Lower leg skin (tissue), 4 donors: ENCODE data around the gene PACRG. TPM values are rescaled to one million over a fixed set of nuclear protein-coding genes. Genes with fewer than 3 reads are reported as not detected.

ENCODE experiments used
- DNase-seq, 2 donors: peaks; one replicate each; pipeline ENCODE4 v3.0.0-alpha.2; 2019; ENCODE audit warnings: low spot score in 2 of 2
- H3K4me3 ChIP-seq: fragments of 200-600 bp; sonication (generic); 2 replicates; pipeline ENCODE4 v1.5.1; 2017; ENCODE audit warnings: mild to moderate bottlenecking, low read depth; ENCODE audit not compliant: poor library complexity, severe bottlenecking
- POLR2A ChIP-seq, 2 donors: fragments of 450-650 bp; IDR thresholded peaks; one replicate each; pipeline ENCODE4 v1.6.1; 2016 to 2017; ENCODE audit warnings: antibody characterized with exemption in 2 of 2, mild to moderate bottlenecking in 1 of 2, moderate library complexity in 1 of 2
- WGBS, 2 donors: methylation state at CpG; one replicate each; pipeline ENCODE4 v1.1.5; 2018; 5-methylcytosine and 5-hydroxymethylcytosine counted together
- intact Hi-C: fragments of 100-400 bp; cut with DNase I; formaldehyde crosslinking; loops from one replicate; pipeline ENCODE4 v1.15.0; 2023; ENCODE audit warnings: low total_unique reads
- total RNA-seq, 4 donors: library from RNA; depleted of rRNA; stranded (reverse); fragments of >200 nt; gene quantifications; one replicate each; pipeline ENCODE4 v1.1.0, GENCODE V29; 2016
- TF ChIP-seq, protein P1 (sequence below), 3 donors: fragments of 450-650 bp; IDR thresholded peaks; one replicate each; pipeline ENCODE4 v1.5.1; 2016; ENCODE audit warnings: antibody characterized with exemption in 3 of 3, mild to moderate bottlenecking in 3 of 3, moderate library complexity in 2 of 3

The PACRG gene
- total RNA-seq, 4 donors from 2014 or later: 0.38 to 3.9 (median 3.4) TPM; not detected in 1

- 29 to 30% methylated on average over 1 of the region's 1 CpG for WGBS, 2 donors
- no peak for DNase-seq
- intact Hi-C loops: no loop called here
- no peak overlapping the region for H3K4me3 ChIP-seq
- no peak for TF ChIP-seq POLR2A (IDR thresholded peaks at IDR 0.05)
- TF ChIP-seq, protein P1, sequence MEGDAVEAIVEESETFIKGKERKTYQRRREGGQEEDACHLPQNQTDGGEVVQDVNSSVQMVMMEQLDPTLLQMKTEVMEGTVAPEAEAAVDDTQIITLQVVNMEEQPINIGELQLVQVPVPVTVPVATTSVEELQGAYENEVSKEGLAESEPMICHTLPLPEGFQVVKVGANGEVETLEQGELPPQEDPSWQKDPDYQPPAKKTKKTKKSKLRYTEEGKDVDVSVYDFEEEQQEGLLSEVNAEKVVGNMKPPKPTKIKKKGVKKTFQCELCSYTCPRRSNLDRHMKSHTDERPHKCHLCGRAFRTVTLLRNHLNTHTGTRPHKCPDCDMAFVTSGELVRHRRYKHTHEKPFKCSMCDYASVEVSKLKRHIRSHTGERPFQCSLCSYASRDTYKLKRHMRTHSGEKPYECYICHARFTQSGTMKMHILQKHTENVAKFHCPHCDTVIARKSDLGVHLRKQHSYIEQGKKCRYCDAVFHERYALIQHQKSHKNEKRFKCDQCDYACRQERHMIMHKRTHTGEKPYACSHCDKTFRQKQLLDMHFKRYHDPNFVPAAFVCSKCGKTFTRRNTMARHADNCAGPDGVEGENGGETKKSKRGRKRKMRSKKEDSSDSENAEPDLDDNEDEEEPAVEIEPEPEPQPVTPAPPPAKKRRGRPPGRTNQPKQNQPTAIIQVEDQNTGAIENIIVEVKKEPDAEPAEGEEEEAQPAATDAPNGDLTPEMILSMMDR (IDR thresholded peaks at IDR 0.05): no peak
Observed at GRCh38 chr6:162697872-162698403, 29.8 kb upstream of the PACRG start.

DNA sequence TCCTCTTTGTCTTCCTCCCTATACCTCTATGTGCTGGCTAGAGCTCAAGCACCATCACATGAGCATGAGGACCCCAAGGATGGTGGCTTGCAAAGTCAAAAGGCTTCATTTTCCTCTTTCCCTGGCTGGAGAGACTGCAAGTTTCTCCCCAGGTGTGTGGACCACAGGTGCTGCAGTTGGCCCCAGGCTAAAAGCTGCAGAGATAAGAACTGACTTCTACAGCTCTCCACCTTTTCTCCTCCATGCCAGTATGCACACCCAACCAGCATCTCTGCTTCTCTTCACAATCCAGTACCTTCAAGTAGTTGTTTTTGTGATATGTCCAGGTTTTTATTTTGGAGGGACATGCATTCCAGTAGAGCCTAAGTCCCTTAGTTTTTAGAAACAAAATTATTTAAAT is 29.3 kb upstream of the PACRG start:
- DNase-seq: no peak
- no peak for TF ChIP-seq POLR2A (IDR thresholded peaks at IDR 0.05)
- TF ChIP-seq, protein P1 (IDR thresholded peaks at IDR 0.05): no peak
- intact Hi-C loops: no loop called here
- no peak overlapping the region for H3K4me3 ChIP-seq

DNA sequence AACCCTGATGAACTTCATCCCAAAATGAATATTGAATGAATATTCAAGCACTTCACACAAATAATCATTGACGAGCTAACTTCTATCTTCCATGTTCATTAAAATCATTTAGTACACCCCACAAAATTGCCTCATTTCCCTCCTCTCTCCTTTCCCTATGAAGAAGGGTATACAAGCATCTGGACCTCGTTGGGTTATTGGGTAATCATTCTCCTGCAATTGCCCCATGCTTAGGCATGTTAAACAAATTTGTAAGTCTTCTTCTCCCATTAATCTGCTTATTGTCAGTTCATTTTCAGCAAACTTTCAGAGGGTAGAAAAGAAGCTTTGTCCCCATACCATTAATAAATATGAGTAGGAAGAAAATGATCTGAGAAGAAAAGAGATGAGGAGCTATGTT is 27.8 kb upstream of the PACRG start:
- intact Hi-C loops: no loop called here
- TF ChIP-seq, protein P1 (IDR thresholded peaks at IDR 0.05): no peak
- no peak for TF ChIP-seq POLR2A (IDR thresholded peaks at IDR 0.05)
- no peak for DNase-seq
- H3K4me3 ChIP-seq: no peak overlapping the region
- 64 to 68% methylated on average over 2 of the region's 2 CpGs for WGBS, 2 donors

DNA sequence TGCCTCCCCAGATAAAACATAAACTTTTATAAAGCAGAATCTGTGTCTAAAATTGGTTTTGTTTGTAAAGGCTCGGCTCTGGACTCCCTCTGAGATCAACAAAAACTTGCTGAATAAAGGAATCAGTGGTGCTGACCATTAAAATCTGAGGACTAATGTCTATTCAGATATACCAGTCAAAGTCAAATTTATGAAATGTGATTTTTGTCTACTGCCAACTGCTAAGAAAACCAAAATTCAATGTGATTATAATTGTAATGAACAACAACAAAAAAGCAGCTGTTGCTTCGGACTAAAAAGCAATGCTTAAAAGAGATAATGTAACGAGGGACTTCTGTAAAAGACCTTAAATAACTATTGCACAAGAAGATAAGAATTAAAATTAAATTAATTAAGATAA is 26.8 kb upstream of the PACRG start:
- intact Hi-C loops: no loop called here
- DNase-seq: no peak
- WGBS, 2 donors: 85 to 86% methylated on average over 3 of the region's 3 CpGs
- no peak overlapping the region for H3K4me3 ChIP-seq
- TF ChIP-seq POLR2A (IDR thresholded peaks at IDR 0.05): no peak
- TF ChIP-seq, protein P1 (IDR thresholded peaks at IDR 0.05): no peak

DNA sequence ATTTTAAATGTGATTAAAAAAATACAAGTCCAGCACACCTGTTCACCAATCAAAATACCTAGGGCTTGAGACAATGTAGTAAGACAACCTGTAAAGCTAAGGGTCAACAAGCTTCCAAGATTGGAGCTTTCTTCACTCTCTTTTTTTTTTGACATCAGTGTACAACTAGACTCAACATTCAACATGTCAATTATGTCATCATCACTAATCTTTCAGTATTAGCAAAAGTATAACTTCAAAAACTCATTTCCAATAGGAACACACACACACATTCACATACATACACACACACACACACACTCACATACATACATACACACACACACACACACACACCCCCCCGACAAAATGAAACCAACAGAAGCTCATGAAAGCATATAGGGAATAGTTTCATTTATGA is 26.2 kb upstream of the PACRG start:
- no peak overlapping the region for H3K4me3 ChIP-seq
- intact Hi-C loops: no loop called here
- DNase-seq: no peak
- TF ChIP-seq, protein P1 (IDR thresholded peaks at IDR 0.05): no peak
- TF ChIP-seq POLR2A (IDR thresholded peaks at IDR 0.05): no peak
- WGBS, 2 donors: 85 to 94% methylated on average over 1 of the region's 1 CpG

GRCh38 chr6:162702446-162702845 is 25.3 kb upstream of the PACRG start:
- DNase-seq: no peak
- 64 to 73% methylated on average over 2 of the region's 2 CpGs for WGBS, 2 donors
- TF ChIP-seq, protein P1 (IDR thresholded peaks at IDR 0.05): no peak
- no peak for TF ChIP-seq POLR2A (IDR thresholded peaks at IDR 0.05)
- intact Hi-C loops: no loop called here
- H3K4me3 ChIP-seq: no peak overlapping the region
